IMR-90 (cell line): Measurements from ENCODE around the gene C3orf70. TPM values are rescaled to one million over a fixed set of nuclear protein-coding genes. Genes with fewer than 3 reads are reported as not detected.

Experiments used
- ATAC-seq: fragments of 200-7000 bp; cut with Tn5 transposase; 2 replicates; pipeline ENCODE4 v1.9.1; 2020; ENCODE audit warnings: low read depth, mild to moderate bottlenecking, moderate library complexity
- BruUV-seq: library from RNA; stranded (reverse); fragments of 400-500 nt; replicated peaks from 2 replicates; lab custom pipeline; 2021; lab: Mats Ljungman, UMichigan
- CTCF ChIA-PET: fragments of 300-600 bp; formaldehyde crosslinking; extraction: SDS; loops from one replicate; lab custom pipeline; 2021; ENCODE audit warnings: antibody characterized with exemption; lab: Yijun Ruan, JAX
- POLR2A ChIA-PET: fragments of 300-600 bp; sonication (Branson Sonifier 250); formaldehyde crosslinking; loops from one replicate; lab custom pipeline; 2022; ENCODE audit warnings: antibody characterized with exemption; ENCODE audit not compliant: unreplicated experiment; lab: Charles Lee
- DNase-seq: peaks from one replicate; pipeline ENCODE4 v3.0.0; 2013
- H2AFZ ChIP-seq: replicated peaks from 2 replicates; pipeline ENCODE3; 2013; ENCODE audit warnings: low read length, mild to moderate bottlenecking; ENCODE audit not compliant: poor library complexity
- H2AK5ac ChIP-seq: 2 replicates; pipeline ENCODE4 v1.6.1; 2013; ENCODE audit warnings: low read depth, low read length, inconsistent platforms
- H2AK9ac ChIP-seq: replicated peaks from 2 replicates; pipeline ENCODE3; 2013; ENCODE audit warnings: mild to moderate bottlenecking, low read depth, low read length, moderate library complexity; ENCODE audit not compliant: poor library complexity
- H2BK120ac ChIP-seq: 2 replicates; pipeline ENCODE4 v1.6.1; 2013; ENCODE audit warnings: low read depth, low read length, inconsistent platforms
- H2BK15ac ChIP-seq: 3 replicates; pipeline ENCODE4 v1.6.1; 2013; ENCODE audit warnings: low read depth, low read length, inconsistent platforms
- H2BK20ac ChIP-seq: 2 replicates; pipeline ENCODE4 v1.6.1; 2013; ENCODE audit warnings: low read depth, mild to moderate bottlenecking, inconsistent platforms, low read length, moderate library complexity
- H2BK5ac ChIP-seq: 2 replicates; pipeline ENCODE4 v1.6.1; 2013; ENCODE audit warnings: mild to moderate bottlenecking, low read depth, low read length, inconsistent platforms; ENCODE audit not compliant: poor library complexity, severe bottlenecking
- H3K14ac ChIP-seq: replicated peaks from 2 replicates; pipeline ENCODE4 v1.6.1; 2013; ENCODE audit warnings: low read depth, low read length, inconsistent platforms
- H3K18ac ChIP-seq: 2 replicates; pipeline ENCODE4 v1.6.1; 2013; ENCODE audit warnings: low read depth, low read length, control low read depth
- H3K23ac ChIP-seq: 2 replicates; pipeline ENCODE4 v1.6.1; 2013; ENCODE audit warnings: low read depth, low read length, inconsistent platforms
- H3K27ac ChIP-seq: 2 replicates; pipeline ENCODE4 v1.5.1; 2013; ENCODE audit warnings: mild to moderate bottlenecking, control low read depth, low read length; ENCODE audit not compliant: insufficient read depth
- H3K27me3 ChIP-seq: 2 replicates; pipeline ENCODE4 v1.6.1; 2013; ENCODE audit warnings: low read length; ENCODE audit not compliant: control insufficient read depth, insufficient read depth
- H3K36me3 ChIP-seq: 2 replicates; pipeline ENCODE4 v1.6.1; 2013; ENCODE audit warnings: low read length, mixed read lengths; ENCODE audit not compliant: control insufficient read depth, insufficient read depth
- H3K4ac ChIP-seq: 2 replicates; pipeline ENCODE4 v1.6.1; 2013; ENCODE audit warnings: low read depth, low read length, inconsistent platforms
- H3K4me1 ChIP-seq: 2 replicates; pipeline ENCODE4 v1.6.1; 2013; ENCODE audit warnings: low read length, mixed read lengths; ENCODE audit not compliant: control insufficient read depth, insufficient read depth
- H3K4me2 ChIP-seq: 2 replicates; pipeline ENCODE4 v1.6.1; 2013; ENCODE audit warnings: low read depth, mild to moderate bottlenecking, control low read depth, low read length, moderate library complexity
- H3K4me3 ChIP-seq: 2 replicates; pipeline ENCODE4 v1.5.1; 2013; ENCODE audit warnings: low read depth, mild to moderate bottlenecking, control low read depth, low read length, moderate library complexity; ENCODE audit not compliant: insufficient read depth
- H3K56ac ChIP-seq: 2 replicates; pipeline ENCODE4 v1.6.1; 2013; ENCODE audit warnings: low read length, inconsistent platforms; ENCODE audit not compliant: insufficient read depth; ENCODE audit errors: extremely low read depth
- H3K79me1 ChIP-seq, 2 experiments: 2 replicates each; pipeline ENCODE4 v1.6.1; 2013; ENCODE audit warnings: low read length in 2 of 2, inconsistent platforms in 1 of 2, low read depth in 1 of 2
- H3K9ac ChIP-seq: 2 replicates; pipeline ENCODE4 v1.6.1; 2013; ENCODE audit warnings: low read depth, low read length, control low read depth
- H3K9me1 ChIP-seq: 2 replicates; pipeline ENCODE4 v1.6.1; 2013; ENCODE audit warnings: low read length, inconsistent platforms; ENCODE audit not compliant: insufficient read depth
- H3K9me3 ChIP-seq: 2 replicates; pipeline ENCODE4 v1.6.1; 2013; ENCODE audit warnings: low read length; ENCODE audit not compliant: control insufficient read depth, insufficient read depth
- H4K20me1 ChIP-seq: 2 replicates; pipeline ENCODE4 v1.6.1; 2013; ENCODE audit warnings: low read length, inconsistent platforms; ENCODE audit not compliant: insufficient read depth
- H4K5ac ChIP-seq: 2 replicates; pipeline ENCODE4 v1.6.1; 2013; ENCODE audit warnings: mild to moderate bottlenecking, low read depth, low read length, control low read depth
- H4K8ac ChIP-seq, 2 experiments: 2 replicates each; pipeline ENCODE4 v1.6.1; 2013; ENCODE audit warnings: low read depth in 2 of 2, low read length in 2 of 2, control low read depth in 1 of 2, inconsistent platforms in 1 of 2
- H4K91ac ChIP-seq: 2 replicates; pipeline ENCODE4 v1.6.1; 2013; ENCODE audit warnings: low read depth, low read length, inconsistent platforms; ENCODE audit not compliant: insufficient read depth
- BHLHE40 ChIP-seq: fragments of 150-350 bp; IDR thresholded peaks from 2 replicates; pipeline ENCODE4 v1.6.1; 2016; ENCODE audit warnings: mild to moderate bottlenecking, low read depth, low read length
- CHD1 ChIP-seq: IDR thresholded peaks from 2 replicates; pipeline ENCODE4 v1.6.1; 2012; ENCODE audit warnings: low read depth, low read length, improper control_type of control experiment
- CTCF ChIP-seq: conservative IDR thresholded peaks from 2 replicates; pipeline ENCODE4 v1.5.1; 2012; ENCODE audit warnings: mild to moderate bottlenecking, low read depth, low read length, improper control_type of control experiment
- ELK1 ChIP-seq: fragments of 150-350 bp; IDR thresholded peaks from 2 replicates; pipeline ENCODE4 v1.6.1; 2016; ENCODE audit warnings: low read depth, mild to moderate bottlenecking, low read length, moderate library complexity, borderline replicate concordance
- FOS ChIP-seq: fragments of 150-350 bp; IDR thresholded peaks from 2 replicates; pipeline ENCODE4 v1.6.1; 2016; ENCODE audit warnings: low read depth, low read length
- MAFK ChIP-seq: IDR thresholded peaks from 2 replicates; pipeline ENCODE4 v1.6.1; 2012; ENCODE audit warnings: low read depth, low read length, improper control_type of control experiment
- MXI1 ChIP-seq: IDR thresholded peaks from 2 replicates; pipeline ENCODE4 v1.6.1; 2012; ENCODE audit warnings: low read depth, mild to moderate bottlenecking, low read length, moderate library complexity, borderline replicate concordance
- NFE2L2 ChIP-seq: fragments of 150-350 bp; IDR thresholded peaks from 2 replicates; pipeline ENCODE4 v1.6.1; 2016; ENCODE audit warnings: low read depth, mild to moderate bottlenecking, low read length
- POLR2A ChIP-seq: IDR thresholded peaks from 2 replicates; pipeline ENCODE4 v1.6.1; 2012; ENCODE audit warnings: mild to moderate bottlenecking, low read depth, low read length
- RAD21 ChIP-seq: IDR thresholded peaks from 2 replicates; pipeline ENCODE4 v1.6.1; 2012; ENCODE audit warnings: low read length, improper control_type of control experiment
- RCOR1 ChIP-seq: IDR thresholded peaks from 2 replicates; pipeline ENCODE4 v1.6.1; 2012; ENCODE audit warnings: mild to moderate bottlenecking, low read length, improper control_type of control experiment; ENCODE audit not compliant: insufficient replicate concordance
- RFX5 ChIP-seq: IDR thresholded peaks from 2 replicates; pipeline ENCODE4 v1.8.0; 2012; ENCODE audit warnings: low read depth, mild to moderate bottlenecking, low read length, moderate library complexity
- SMC3 ChIP-seq: fragments of 150-350 bp; IDR thresholded peaks from 2 replicates; pipeline ENCODE4 v1.6.1; 2016; ENCODE audit warnings: low read depth, mild to moderate bottlenecking, antibody characterized with exemption, low read length, moderate library complexity
- WGBS, 2 experiments: methylation state at CpG; one replicate each; pipeline versions ENCODE4 v1.1.5 to v1.1.7; 2013; ENCODE audit warnings: missing lambda C conversion rate in 2 of 2; ENCODE audit not compliant: insufficient read length in 1 of 2; ENCODE audit errors: extremely low coverage in 2 of 2; 5-methylcytosine and 5-hydroxymethylcytosine counted together
- dilution Hi-C: fragments of 300-500 bp; cut with HindIII; formaldehyde crosslinking; loops from one replicate; pipeline ENCODE4 v1.14.3; 2018; ENCODE audit warnings: low sequenced_read_pairs; ENCODE audit not compliant: unreplicated experiment
- in situ Hi-C: fragments of 300-500 bp; cut with MboI; formaldehyde crosslinking; loops from 3 replicates; pipeline ENCODE4 v1.14.3; 2019; ENCODE audit warnings: low sequenced_read_pairs, inconsistent platforms, mixed read lengths
- intact Hi-C: fragments of 100-400 bp; cut with micrococcal nuclease; formaldehyde crosslinking; loops from 2 replicates; pipeline ENCODE4 v1.10.0; 2022
- polyA plus RNA-seq, 3 experiments: library from polyadenylated mRNA; depleted of rRNA; stranded (reverse); fragments of >200 nt; gene quantifications; 2 replicates each; pipeline ENCODE4 v1.2.3, GENCODE V29; 2012; ENCODE audit warnings: low replicate concordance in 1 of 3
- total RNA-seq: library from RNA; depleted of rRNA; stranded (reverse); fragments of >200 nt; gene quantifications from 2 replicates; pipeline ENCODE4 v1.2.3, GENCODE V29; 2012

The C3orf70 gene
- total and polyA plus RNA-seq, 2 of the 4 experiments (the other 2 are of a cell fraction): 0.96 to 1.8 TPM

DNA sequence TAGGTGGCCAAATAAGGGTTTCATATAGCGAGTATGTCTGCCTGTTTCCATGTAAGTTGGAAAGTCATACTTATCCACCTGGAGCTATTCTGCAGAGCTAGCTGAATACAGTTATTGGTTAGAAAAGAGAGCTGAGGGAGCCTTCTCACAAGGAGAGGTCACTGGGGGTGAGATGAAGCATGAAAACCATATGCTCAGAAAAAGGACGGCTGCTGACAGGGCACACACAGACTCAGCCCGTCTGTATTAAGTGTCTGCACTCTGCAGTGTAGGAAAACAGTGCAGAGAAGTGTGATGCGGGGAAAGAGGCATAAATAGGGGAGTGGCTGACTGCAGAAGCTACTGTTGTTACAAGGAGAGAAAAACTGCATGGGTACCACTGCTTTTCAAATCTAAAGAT, 58.2 kb downstream of the C3orf70 start:
- H3K9ac ChIP-seq: no peak overlapping the region
- H2AK9ac ChIP-seq: no peak overlapping the region
- ATAC-seq (no peak), DNase-seq (peak; percentile 23)
- no peak overlapping the region for H2BK120ac ChIP-seq
- no peak overlapping the region for H4K91ac ChIP-seq
- no TSS peak for BruUV-seq
- H3K14ac ChIP-seq: no peak overlapping the region
- H3K4me2 ChIP-seq: no peak overlapping the region
- in situ Hi-C loops (no loop called here), intact Hi-C loops (no loop called here), dilution Hi-C loops (no loop called here)
- no peak overlapping the region for H2AK5ac ChIP-seq
- H2BK15ac ChIP-seq: no peak overlapping the region
- CTCF ChIA-PET: interaction anchor here (1.2 kb wide), 1 partner anchor 14 kb away, joined by 3 read pairs; no protein-coding TSS in a partner anchor
- no peaks in the 10 kb centered on the region for H4K20me1 ChIP-seq
- H2BK5ac ChIP-seq: no peak overlapping the region
- H3K79me1 ChIP-seq: no peaks in the 10 kb centered on the region
- no peak overlapping the region for H4K8ac ChIP-seq
- H3K4me1 ChIP-seq: no peaks in the 10 kb centered on the region
- no peak overlapping the region for H3K27ac ChIP-seq
- H3K36me3 ChIP-seq: no peaks in the 10 kb centered on the region
- no peaks in the 10 kb centered on the region for H3K9me3 ChIP-seq
- H4K5ac ChIP-seq: no peak overlapping the region
- no peaks in the 10 kb centered on the region for H3K9me1 ChIP-seq
- H3K4me3 ChIP-seq: no peak overlapping the region
- 6% methylated on average over 2 of the region's 4 CpGs; no CpG with 5 or more reads in 1 of the 2 experiments for WGBS, 2 experiments
- H3K56ac ChIP-seq: no peak overlapping the region
- no peak overlapping the region for H3K4ac ChIP-seq
- no peak overlapping the region for H2BK20ac ChIP-seq
- H3K27me3 ChIP-seq: no peaks in the 10 kb centered on the region; the same call in 1 of the 2 replicates
- H2AFZ ChIP-seq: no peak overlapping the region
- TF ChIP-seq FOS (no peak), RCOR1 (no peak), RFX5 (no peak), POLR2A (no peak), BHLHE40 (no peak), NFE2L2 (no peak), MAFK (no peak), CTCF (no peak), SMC3 (no peak), CHD1 (no peak), ELK1 (no peak), MXI1 (no peak), RAD21 (no peak)
- H3K18ac ChIP-seq: no peak overlapping the region
- H3K23ac ChIP-seq: no peak overlapping the region
- POLR2A ChIA-PET: interaction anchor here (0.7 kb wide), 1 partner anchor 28 kb away, joined by 4 read pairs; no protein-coding TSS in a partner anchor
